HG02973 (cell line): ENCODE measurements around the gene INPP4A.

Source experiments
- ATAC-seq: cut with Tn5 transposase; IDR thresholded peaks from one replicate; pipeline ENCODE4 v1.9.1; 2021; ENCODE audit warnings: moderate library complexity; ENCODE audit not compliant: unreplicated experiment

Gene INPP4A

DNA sequence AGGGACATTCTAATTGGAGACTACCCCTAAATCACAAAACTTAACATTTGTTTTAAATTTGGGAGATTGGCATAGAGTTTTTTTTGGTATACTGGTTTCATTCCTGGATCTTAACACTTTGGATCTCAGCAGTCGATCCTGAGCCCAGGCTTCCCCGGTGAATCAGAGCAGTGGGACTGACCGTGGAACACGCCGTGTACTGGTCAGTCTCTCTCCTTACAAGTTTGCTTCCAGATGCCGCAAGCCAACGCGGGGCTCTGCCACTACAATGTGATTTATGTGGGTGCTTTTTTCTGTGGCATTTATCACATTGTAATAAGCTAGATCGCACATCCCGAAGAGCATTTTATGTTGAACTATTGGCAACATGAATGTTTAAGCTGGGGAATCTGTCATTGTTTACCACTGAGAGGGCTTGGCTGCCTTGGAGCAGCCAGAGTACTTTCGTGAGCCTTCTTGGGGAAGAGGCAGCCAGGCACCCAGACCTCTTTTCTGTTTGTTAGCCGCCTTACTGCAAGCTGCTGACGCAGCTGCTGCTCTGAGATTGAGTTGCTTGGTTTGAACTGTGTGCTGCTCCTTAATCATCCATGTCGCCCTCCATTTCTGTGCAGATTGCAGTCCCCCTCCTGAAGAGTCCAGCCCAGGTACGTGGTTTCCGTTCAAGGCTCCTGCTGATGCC is 114.3 kb downstream of the INPP4A start:
- no peak for ATAC-seq

DNA sequence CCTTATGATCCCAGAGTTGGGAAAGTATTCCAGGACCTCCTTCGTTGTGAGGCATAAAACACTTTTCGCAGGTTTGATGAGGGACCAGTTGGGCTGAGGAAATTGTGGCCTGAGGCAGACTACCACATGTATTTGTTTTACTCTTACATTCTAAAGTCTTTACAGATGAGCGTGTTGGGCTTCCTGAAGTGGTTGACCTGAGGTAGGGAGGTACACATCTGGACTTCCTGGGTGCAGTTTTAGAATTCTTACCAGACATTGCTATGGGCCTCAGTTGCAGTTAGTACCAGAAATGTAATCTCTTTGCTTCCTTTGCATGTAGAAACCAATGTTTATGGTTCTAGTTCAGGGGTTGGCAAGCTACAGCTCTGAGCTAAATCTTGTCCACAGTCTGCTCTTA is 114.9 kb downstream of the INPP4A start:
- ATAC-seq, result no peak

DNA sequence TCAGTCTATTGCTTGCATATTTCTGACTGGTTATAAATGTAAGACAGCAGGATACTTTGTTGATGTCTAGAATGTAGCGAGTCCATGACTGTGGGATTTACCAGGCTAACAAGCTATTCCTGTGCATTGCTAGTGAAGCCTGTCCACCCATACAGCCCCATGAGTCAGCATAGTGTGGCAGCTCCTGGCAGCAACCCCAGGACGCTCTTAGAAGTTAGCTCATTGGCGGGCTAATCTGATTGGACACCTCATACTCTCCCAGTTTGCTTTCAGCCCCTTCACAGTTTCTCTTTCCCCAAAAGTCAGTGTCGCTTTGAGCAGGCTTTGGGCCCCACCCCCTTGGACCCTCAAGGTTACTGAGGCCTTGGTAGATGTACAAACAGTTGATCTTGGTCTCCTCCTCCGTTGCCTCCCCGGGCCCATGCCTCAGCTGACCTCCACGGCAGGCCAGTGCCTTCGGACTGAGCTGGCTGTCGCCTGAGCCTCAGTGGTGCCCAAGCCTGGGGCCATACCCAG is 115.7 kb downstream of the INPP4A start:
- no peak for ATAC-seq

DNA sequence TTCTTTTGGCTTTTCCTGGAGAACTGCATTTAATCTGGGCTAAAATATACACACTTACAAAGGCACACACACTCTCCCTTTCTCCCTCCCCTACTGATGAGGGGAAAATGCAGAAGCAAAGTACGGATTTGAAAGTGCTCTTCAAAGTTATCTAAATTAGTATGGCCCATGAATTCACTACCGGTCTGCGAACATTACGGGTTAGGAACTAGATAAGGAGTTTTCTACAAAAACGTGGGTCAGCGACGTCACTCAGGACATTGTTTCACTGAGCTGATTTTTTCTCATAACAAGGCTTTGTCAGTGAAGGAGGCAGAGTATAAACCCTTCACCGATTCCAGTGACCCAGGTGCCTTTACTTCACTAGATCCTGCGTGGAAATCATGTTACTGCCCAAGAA is 116.4 kb downstream of the INPP4A start:
- no peak for ATAC-seq

DNA sequence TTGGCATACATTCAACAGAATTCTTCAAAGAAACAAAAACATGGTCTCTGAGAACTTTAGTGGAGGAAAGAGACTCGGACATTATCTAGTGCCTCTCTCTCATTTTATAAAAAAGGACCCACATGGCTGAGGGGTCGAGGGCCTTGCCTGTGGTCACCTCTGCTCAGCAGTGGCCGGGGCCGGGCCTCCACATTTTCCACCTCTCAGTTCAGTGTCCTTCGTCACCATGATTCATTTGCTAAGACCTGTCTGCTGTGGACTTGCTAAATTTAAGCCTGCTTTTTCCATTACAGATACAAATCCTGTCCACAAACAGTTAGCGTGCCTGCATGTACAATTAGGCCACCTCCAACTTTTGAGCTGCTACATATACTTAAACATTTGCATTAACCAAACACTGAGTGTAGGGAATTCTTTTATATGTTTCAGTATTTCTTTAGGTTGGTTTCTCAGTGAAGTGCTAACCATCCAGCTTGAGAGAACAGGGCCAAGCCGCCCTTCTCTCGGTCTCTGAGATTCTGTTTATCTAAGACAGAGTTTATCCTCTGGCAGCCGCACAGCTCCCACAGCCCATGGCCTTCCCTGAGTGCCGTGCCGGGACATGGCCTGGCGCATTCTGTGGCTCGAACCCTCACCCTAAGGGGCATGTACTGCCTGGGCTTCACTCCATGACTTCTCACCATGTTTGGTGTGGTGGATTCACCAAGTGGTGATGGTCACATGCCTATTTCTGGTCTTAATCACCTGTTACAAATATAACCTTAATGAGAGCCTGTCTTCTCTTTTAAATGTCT is 117.4 kb downstream of the INPP4A start:
- no peak for ATAC-seq

DNA sequence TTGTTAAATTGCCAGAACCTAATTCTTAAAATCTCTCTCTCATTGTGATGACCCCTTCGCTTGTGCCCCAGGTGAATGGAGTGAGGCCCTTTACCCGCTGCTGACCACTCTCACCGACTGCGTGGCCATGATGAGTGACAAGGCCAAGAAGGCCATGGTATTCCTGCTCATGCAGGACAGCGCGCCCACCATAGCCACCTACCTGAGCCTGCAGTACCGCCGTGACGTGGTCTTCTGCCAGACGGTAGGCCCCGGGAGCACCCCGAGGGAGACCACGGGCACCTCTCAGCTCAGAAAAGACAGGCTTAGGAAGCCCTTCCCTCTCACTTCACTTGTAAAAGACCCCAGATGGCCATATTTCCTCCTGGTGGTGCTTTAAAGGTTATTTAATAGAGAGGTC is 118.7 kb downstream of the INPP4A start:
- no peak for ATAC-seq

DNA sequence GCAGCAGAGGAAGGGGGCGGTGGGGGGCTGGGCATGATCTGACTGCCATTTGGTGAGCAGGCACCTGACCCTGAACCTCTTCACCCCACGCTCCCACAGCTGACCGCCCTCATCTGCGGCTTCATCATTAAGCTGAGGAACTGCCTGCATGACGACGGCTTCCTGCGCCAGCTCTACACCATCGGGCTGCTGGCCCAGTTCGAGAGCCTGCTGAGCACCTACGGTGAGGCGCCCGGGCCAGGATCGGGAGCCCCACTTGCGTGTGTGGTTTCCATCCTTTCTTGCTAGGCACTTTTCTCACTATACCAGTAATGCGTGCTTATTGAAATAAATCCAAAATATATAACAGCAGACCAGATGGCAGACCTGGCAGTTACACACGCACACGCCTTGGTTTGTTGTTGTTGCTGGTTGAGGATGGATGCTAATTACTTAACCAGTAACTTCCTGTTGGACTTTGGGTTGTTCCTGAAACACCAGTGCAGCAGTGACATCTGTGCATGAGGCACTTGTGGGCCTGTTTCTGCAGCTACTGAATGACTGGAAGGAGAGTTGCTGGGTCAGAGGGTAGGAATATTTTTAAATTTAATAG is 120.0 kb downstream of the INPP4A start:
- ATAC-seq, result no peak

DNA sequence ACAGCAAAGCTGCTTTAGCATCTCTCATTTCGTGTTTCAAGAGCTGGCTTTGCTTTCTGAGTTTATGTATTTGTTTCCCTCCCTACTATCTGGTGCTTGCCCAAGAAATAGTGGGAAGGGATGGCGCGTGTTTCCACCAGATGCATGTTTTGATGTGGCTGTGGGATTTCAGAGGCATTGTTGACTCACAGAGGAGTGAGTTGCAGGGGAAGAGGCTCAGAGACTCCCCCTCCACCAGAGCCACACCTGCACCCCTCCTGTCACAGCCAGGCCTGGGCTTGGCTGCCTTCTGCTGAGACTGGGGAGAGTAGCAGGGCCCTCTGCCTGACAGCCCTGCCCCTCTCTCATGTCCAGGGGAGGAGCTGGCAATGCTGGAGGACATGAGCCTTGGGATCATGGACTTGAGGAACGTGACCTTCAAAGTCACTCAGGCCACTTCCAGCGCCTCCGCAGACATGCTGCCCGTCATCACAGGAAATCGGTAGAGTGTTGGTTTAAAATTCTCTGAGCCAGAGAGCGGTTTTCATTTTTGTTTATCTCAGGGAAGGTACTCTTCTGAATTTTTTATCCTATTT is 120.7 kb downstream of the INPP4A start:
- ATAC-seq, result no peak

DNA sequence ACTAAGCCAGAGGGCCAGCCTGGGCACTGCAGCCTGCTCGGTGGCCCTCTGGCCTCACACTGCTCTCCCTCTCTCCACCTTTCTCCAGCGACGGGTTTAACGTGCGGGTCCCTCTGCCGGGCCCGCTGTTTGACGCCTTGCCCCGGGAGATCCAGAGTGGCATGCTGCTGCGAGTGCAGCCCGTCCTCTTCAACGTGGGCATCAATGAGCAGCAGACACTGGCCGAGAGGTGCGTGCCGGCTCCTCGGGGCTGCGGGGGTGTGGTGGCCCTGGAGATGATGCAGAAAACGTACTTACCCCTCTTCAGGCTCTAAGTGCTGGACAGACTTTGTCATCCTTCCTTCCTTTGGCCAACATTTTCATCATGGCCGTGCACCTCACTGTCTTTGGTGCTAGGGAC is 121.3 kb downstream of the INPP4A start:
- no peak for ATAC-seq

DNA sequence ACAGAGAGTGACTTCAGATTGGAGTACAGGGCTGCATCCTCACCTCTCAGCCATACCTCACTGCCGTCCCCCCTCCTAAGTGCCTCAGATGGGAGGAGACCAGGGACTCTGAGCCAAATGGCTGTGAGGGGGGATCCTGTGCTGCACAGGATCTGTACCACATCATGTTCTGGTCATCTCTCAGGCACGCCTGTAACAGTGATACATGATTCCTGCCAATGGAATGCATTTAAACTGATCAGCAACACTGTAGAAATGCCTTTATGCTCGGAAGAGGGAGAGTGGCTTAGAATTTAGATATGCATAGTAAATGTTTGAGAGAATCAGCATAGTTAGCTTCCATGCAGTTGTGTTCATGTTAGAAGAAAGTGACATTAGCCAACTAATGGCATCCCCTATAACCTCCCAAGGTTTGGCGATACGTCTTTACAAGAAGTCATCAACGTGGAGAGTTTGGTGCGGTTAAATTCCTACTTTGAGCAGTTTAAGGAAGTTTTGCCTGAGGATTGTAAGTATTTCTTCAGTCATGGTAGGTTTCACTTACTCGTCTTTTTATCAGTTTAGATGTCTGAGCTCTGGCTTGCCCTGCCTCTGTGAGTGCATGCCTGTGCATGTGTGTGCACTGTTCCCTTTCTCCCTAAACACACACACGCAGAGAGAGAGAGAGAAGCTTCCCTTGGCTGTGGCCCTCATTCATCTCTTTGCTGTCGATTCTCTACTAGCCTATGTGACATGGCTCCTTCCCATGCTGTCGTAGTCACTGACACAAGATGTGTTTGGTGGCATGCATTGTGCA is 123.7 kb downstream of the INPP4A start:
- ATAC-seq, result no peak

DNA sequence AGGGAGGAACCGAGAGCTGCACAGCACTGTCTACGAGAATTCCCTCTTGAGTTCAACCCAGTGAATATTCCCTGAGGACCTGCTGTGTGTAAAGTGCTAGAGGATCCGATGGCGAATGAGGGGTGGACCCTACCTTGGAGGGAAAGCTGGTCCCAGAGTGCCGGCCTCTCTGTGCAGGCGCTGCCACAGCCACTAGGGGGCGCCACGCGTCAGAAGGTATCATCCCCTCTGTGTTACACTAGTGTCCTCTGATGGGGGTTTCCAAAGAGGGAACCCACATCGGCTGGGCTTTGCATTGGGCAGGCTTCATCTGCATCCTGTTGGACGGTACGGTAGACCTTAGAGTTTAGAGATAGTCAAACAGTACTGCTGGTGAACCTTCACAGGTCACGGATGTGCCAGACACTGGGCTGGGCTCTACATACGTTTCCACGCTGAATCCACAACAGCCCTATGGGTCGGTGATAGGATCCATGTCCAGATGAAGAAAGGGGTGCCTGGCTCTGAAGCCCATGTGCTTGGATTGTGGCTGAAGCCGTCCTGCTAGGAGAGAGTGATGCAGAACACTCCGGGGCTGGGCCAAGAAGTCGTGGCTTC is 124.6 kb downstream of the INPP4A start:
- no peak for ATAC-seq

DNA sequence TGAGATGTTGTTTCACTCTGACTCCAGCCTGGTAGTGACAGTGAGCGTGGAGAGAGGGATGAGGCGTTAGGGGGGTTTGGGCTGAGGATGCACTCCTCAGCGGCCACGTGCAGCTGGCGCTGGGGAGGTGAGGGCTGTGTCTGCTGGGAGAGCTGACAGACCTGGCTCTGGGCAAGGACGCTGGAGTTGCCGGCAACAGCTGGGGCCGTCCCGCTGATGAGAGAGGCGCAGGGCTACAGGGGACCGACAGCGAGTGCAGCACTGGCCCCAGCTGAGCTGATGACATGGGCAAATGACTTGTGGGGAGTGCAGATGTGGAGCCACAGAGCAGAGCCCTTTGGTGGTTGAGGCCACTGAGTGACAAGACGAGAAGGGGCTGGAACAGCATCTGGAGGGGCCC is 125.3 kb downstream of the INPP4A start:
- ATAC-seq, result no peak

DNA sequence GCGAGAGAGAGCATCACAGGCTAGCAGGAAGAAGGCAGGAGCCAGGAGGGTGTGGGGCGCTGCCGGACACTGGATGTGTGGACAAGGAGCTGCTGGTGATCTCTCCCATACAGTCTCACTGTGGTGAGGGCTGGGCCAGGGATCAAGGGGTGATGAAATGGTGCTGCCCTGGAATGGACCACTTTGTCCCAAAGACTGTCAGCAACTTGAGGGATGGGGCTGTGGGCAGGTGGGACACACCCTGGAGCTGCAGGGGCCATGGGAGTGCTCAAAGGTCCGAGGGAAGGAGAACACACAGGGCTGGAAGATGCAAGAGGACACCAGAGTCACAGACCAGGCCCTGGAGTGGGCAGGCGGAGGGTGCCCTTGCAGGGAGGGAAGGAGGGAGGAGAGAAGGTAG is 125.7 kb downstream of the INPP4A start:
- ATAC-seq, result no peak

DNA sequence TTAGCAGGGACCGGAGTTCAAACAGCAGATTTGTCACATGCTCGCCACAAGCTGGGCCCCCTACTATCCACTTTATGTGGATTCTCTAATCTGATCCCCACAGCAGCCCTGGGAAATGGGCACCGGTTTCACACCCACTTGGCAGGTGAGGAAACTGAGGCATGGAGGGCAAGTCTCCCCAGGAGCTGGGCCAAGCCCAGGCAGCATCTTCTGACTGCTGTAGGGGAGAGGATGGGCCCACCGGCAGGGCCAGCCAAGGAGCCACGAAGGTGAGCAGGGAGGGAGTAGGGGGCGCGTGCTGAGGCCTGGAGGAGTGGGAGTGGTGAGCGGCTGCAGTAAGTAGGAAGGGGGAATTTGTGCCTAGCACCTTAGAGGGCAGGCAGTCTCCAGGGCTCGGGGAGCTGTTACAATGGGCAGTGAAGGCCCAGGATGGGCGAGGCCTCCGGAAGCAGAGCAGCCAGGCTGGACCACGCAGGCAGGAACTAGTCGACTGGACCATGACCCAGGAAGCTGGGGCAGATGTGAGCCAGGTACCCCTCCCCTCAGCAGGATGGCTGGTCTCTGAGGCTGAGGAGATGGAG is 126.6 kb downstream of the INPP4A start:
- ATAC-seq, result no peak

DNA sequence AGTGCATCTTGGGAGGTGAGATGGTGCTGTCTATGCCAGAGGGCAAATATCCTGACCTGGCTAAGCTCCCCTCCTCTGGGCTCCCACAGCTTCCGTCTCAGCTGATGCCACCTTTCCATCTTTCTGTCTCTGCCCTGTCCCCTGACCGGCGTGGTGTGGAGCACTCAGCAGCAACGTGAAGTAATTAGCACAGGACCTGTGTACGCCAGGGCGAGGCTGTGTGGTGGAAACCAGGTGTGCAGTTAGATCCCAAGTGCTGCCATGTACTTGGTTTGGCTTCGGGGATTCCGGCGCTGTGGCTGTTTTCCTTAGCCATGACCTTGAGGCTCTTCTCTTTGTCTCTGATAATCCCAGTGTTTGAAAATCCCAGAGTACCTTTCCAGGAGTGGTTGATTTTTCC is 127.1 kb downstream of the INPP4A start:
- no peak for ATAC-seq

DNA sequence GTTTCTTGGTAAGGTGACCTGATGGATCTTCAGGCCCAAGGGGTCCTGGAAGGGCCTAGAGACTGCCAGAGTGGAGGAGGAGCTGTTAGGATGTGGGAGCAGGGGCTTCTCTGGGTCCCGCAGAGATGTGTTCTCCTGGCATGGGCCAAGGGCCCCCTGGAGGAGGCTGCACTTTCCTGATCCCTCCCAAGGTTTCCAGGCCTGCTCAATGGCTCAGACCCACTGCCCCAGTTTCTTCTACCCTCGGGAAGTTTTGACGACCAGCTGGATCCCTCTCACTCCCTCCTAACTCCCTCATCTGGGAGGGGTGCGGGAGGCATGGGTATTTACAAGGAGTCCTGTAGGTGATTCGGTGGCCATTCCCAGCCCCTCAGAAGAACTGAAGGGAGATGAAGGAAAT is 127.6 kb downstream of the INPP4A start:
- no peak for ATAC-seq

DNA sequence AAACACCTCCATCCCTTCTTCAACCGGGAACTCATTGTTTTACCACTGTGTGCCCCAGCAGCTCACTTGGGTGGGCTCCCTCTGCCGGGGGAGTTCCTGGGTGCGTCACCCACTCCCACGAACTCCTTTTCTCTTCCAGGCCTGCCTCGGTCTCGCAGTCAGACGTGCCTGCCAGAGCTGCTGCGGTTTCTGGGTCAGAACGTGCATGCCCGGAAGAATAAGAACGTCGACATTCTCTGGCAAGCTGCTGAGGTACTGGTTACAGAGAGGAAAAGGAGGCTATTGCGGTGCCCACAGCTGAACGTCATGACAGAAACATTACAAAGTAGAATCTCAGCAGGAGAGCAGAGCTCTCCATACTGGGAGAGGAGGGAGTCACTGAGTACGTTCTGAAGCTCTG is 128.0 kb downstream of the INPP4A start:
- no peak for ATAC-seq

DNA sequence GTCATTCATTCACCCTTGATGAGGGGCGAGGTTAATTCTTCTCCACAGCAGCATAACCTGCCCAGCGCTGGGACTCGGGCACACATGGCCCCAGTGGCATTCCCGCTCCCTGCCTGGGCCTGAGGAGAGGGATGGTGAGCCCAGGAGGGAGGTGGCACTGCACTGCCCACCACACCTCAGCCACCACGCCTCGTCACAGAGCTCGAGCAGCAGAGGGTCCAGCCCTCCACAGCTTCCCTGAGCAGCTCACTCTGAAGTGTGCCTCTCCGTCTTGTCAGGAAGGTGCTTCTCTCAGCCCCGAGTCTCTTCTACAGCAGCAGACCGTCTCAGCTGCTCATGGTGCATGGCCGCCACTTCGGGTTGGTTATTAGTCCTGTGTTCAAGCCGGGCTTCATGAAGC is 128.8 kb downstream of the INPP4A start:
- no peak for ATAC-seq

DNA sequence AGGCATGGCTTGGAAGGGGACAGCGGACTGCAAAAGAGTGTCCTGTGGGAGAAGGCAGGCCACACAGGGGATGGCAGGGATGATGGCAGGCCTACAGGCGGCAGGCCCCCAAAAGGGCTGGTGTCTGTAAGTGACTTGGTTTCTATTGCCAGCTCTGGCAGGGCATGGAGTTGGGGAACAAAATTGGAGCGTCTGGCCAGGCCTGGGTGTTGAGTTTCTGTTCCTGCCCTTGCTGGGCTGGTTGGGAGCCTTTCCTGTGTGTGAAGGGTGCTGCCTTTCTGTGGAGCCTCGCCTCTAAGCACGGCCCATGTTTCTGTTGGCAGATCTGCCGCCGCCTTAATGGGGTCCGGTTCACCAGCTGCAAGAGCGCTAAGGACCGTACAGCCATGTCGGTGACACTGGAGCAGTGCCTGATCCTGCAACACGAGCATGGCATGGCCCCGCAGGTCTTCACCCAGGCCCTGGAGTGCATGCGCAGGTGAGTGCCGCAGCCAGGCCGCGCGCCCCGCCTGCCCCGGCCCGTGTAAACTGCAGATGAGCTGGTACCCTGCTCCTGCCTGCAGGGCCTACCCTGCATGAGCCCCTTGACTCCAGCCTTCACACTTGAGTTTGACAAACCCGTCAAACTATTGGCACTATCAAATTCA is 132.1 kb downstream of the INPP4A start:
- no peak for ATAC-seq

DNA sequence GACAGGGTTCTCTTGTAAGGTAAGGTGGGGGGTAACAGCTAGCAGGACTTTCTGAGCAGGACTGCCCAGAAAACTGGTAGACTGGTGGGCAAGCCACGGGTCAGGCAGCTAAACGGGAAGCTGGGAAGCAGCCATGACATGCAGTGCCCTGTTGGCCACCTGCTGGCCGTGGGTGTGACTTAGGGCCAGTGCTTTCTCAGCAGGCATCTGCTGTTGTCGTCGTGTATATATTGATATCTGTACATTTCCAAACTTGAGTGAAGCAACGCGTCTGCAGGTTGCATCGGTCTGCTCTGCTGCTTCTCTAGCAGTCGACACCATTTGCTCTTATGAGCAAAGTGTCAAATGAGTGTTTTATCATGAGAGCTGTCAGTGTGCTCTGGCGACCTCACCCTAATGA is 132.7 kb downstream of the INPP4A start:
- no peak for ATAC-seq
